IgD-negative memory B cell (primary cell): ENCODE data around the gene RAP1GAP. TPM values are rescaled to one million over a fixed set of nuclear protein-coding genes. Genes with fewer than 3 reads are reported as not detected.
A peak's percentile ranks its signal among the peaks of the same experiment; 100 is the strongest.

Experiments
- H3K27ac Mint-ChIP-seq, 3 donors: one replicate each; pipeline ENCODE4 v1.8.0; 2020 to 2022; ENCODE audit warnings: mild to moderate bottlenecking in 3 of 3, mixed read lengths in 3 of 3, moderate library complexity in 1 of 3
- H3K27me3 Mint-ChIP-seq: one replicate; pipeline ENCODE4 v1.8.0; 2021; ENCODE audit warnings: mixed read lengths
- H3K36me3 Mint-ChIP-seq: one replicate; pipeline ENCODE4 v1.8.0; 2020; ENCODE audit warnings: mild to moderate bottlenecking, mixed read lengths
- H3K4me1 Mint-ChIP-seq, 3 donors: one replicate each; pipeline ENCODE4 v1.8.0; 2020 to 2022; ENCODE audit warnings: mixed read lengths in 3 of 3, mild to moderate bottlenecking in 1 of 3
- H3K4me3 Mint-ChIP-seq, 4 donors: one replicate each; pipeline ENCODE4 v1.8.0; 2020 to 2022; ENCODE audit warnings: mild to moderate bottlenecking in 4 of 4, mixed read lengths in 4 of 4, moderate library complexity in 3 of 4
- H3K9me3 Mint-ChIP-seq, 3 donors: one replicate each; pipeline ENCODE4 v1.8.0; 2020 to 2021; ENCODE audit warnings: mixed read lengths in 3 of 3, mild to moderate bottlenecking in 1 of 3
- polyA plus RNA-seq: library from polyadenylated mRNA; unstranded; fragments of 300-500 nt; fragmentation: Illumina TruSeq; gene quantifications from one replicate; pipeline ENCODE4 v1.2.3, GENCODE V29; 2021

Gene RAP1GAP
- polyA plus RNA-seq, 1 donor from 2014 or later: not detected

GRCh38 chr1:21648352-21648730 lies 20.8 kb downstream of the RAP1GAP start:
- peaks cover 9 to 15% (median 13%) of the 10 kb centered on the region in 3 donors for H3K4me1 Mint-ChIP-seq
- H3K27me3 Mint-ChIP-seq: peaks cover 12% of the 10 kb centered on the region
- H3K4me3 Mint-ChIP-seq: no peak overlapping the region
- peaks cover 0 to 2% (median 0%) of the 10 kb centered on the region in 3 donors for H3K9me3 Mint-ChIP-seq
- no peaks in the 10 kb centered on the region for H3K36me3 Mint-ChIP-seq
- H3K27ac Mint-ChIP-seq: peak overlapping the region in 1 of 3 donors; percentile 51

DNA sequence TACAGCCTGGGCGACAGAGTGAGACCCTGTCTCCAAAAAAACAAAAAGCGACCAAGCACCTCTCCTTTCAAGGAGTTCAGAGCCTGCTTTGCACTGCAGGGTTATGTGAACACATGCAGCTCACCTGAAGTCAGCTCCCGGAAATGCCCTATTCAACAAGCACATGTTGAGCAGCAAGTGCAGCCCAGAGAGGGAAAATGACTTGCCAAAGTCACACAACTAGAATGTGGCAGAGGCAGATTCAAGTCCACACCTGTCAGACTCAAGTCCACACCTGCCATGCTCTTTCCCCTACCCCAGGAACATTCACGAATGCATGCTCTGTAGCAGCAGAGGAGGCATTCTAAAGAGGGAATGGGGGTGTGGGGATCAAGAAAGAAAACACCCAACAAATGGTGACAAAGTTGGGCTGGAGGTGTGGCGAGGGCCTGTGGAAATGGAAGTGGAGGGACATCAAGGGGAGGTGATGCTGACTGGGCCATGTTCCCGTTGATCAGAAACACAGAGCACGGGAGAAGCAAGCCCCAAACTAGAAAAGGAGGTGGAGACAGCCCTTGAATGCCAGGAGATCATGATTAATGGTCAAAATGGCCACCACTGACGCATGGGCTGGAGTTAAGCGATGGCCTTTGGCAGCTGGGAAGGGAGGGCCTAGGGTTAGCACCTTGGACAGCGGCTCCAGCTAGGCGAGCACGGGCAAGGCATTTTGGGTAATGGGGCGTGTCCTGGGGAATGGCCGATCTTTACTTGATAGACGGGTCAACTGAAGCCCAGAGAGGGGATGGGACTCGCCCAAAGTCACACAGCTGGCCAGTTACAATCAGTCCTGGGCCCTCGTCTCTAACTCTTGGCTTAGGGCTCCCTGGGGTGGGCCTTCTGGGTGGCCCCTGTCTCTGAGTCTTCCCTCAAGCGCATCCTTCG lies 21.5 kb downstream of the RAP1GAP start:
- Mint-ChIP-seq H3K27me3 (peaks cover 16% of the 10 kb centered on the region), H3K4me1 (peaks cover 9 to 13% (median 12%) of the 10 kb centered on the region in 3 donors), H3K27ac (peak overlapping the region in 1 of 3 donors; percentile 67), H3K36me3 (no peaks in the 10 kb centered on the region), H3K4me3 (peak overlapping the region in 1 of 4 donors; percentile 20), H3K9me3 (peaks cover 0 to 2% (median 0%) of the 10 kb centered on the region in 3 donors)

DNA sequence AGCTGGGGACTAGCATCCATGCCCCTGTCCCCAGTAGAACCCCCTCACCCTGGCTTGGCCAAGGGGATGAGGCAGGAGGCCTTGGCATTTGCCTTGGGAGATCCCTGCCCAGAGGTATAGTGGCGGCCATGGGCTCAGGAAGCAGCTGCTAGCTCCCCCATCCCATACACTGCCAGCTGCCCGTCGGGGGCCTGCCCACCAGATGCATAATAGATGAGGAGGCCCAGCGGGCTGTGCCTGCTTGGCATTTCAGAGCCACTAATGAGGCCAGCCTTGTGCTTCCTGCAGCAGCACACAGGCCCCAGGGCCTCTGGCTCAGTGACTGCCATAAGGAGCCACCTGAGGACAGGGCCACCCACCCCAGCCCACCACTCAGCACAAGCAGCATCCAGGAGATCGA lies 23.6 kb downstream of the RAP1GAP start:
- no peak overlapping the region for H3K27ac Mint-ChIP-seq
- H3K4me3 Mint-ChIP-seq: no peak overlapping the region
- H3K9me3 Mint-ChIP-seq: peaks cover 0 to 2% (median 0%) of the 10 kb centered on the region in 3 donors
- H3K4me1 Mint-ChIP-seq: peaks cover 1 to 5% (median 5%) of the 10 kb centered on the region in 3 donors
- peaks cover 23% of the 10 kb centered on the region for H3K27me3 Mint-ChIP-seq
- H3K36me3 Mint-ChIP-seq: peaks cover 1% of the 10 kb centered on the region

DNA sequence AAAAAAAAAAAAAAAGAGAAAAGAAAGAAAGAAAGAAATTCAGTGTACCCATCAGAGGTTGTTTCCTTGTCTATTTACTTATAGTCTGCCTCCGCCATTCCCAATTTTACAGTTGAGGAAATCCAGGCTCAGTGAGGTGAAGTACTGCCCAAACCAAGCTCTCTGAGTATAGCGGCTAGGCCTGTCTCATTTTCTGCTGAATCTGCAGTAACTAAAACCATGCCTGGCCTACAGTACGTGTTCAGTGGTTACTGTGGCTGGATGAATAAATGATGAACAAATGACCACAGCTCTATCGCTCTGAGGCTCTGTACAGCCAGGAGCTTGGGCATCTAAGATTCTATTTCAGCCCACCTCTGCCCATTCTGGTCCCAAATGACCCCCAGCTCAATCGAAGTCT lies 24.3 kb downstream of the RAP1GAP start:
- H3K4me3 Mint-ChIP-seq: no peak overlapping the region
- H3K9me3 Mint-ChIP-seq: peaks cover 0 to 2% (median 0%) of the 10 kb centered on the region in 3 donors
- peaks cover 1 to 8% (median 5%) of the 10 kb centered on the region in 3 donors for H3K4me1 Mint-ChIP-seq
- H3K27me3 Mint-ChIP-seq: peaks cover 23% of the 10 kb centered on the region
- H3K36me3 Mint-ChIP-seq: peaks cover 1% of the 10 kb centered on the region
- no peak overlapping the region for H3K27ac Mint-ChIP-seq

GRCh38 chr1:21644348-21644747 lies 24.8 kb downstream of the RAP1GAP start:
- Mint-ChIP-seq H3K36me3 (peaks cover 1% of the 10 kb centered on the region), H3K4me3 (no peak overlapping the region), H3K9me3 (peaks cover 0 to 2% (median 0%) of the 10 kb centered on the region in 3 donors), H3K27ac (no peak overlapping the region), H3K27me3 (peaks cover 26% of the 10 kb centered on the region), H3K4me1 (peaks cover 1 to 8% (median 4%) of the 10 kb centered on the region in 3 donors)

- H3K4me1 Mint-ChIP-seq: peaks cover 0 to 8% (median 0%) of the 10 kb centered on the region in 3 donors
- H3K36me3 Mint-ChIP-seq: peaks cover 1% of the 10 kb centered on the region
- no peak overlapping the region for H3K4me3 Mint-ChIP-seq
- H3K27ac Mint-ChIP-seq: no peak overlapping the region
- H3K27me3 Mint-ChIP-seq: peaks cover 26% of the 10 kb centered on the region
- peaks cover 0 to 2% (median 0%) of the 10 kb centered on the region in 3 donors for H3K9me3 Mint-ChIP-seq
Measured at GRCh38 chr1:21643624-21644023, 25.5 kb downstream of the RAP1GAP start.

GRCh38 chr1:21641967-21642739 lies 27.0 kb downstream of the RAP1GAP start:
- no peak overlapping the region for H3K4me3 Mint-ChIP-seq
- peaks cover 26% of the 10 kb centered on the region for H3K27me3 Mint-ChIP-seq

DNA sequence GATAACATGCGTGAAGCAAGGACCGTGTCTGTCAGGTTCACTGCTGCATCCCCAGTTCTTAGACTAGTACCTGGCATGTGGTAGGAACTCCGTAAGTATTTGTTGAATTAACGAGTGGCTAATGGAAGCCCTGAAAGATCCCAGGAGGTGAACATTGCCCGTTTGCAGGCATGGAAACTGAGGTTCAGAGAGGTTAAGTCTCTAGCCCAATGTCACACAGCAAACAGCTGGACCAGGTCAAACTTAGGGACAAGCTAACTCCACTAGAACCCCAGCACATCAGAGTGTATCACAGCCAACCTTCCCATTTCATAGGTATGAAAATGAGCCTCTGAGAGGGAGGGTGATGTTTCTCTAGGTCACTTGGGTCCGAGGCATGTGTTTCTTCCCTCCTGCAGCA lies 27.6 kb downstream of the RAP1GAP start:
- Mint-ChIP-seq H3K27ac (no peak overlapping the region), H3K36me3 (peaks cover 1% of the 10 kb centered on the region), H3K4me3 (no peak overlapping the region), H3K27me3 (peaks cover 20% of the 10 kb centered on the region), H3K9me3 (peaks cover 0 to 1% (median 0%) of the 10 kb centered on the region in 3 donors), H3K4me1 (peaks cover 0 to 6% (median 0%) of the 10 kb centered on the region in 3 donors)

More at GRCh38 chr1:21641967-21642739, 27.0 kb downstream of the RAP1GAP start:
- Mint-ChIP-seq H3K36me3 (peaks cover 1% of the 10 kb centered on the region), H3K4me1 (peaks cover 0 to 6% (median 0%) of the 10 kb centered on the region in 3 donors), H3K27ac (peak overlapping the region in 1 of 3 donors; percentile 76), H3K9me3 (peaks cover 0 to 2% (median 0%) of the 10 kb centered on the region in 3 donors)

DNA sequence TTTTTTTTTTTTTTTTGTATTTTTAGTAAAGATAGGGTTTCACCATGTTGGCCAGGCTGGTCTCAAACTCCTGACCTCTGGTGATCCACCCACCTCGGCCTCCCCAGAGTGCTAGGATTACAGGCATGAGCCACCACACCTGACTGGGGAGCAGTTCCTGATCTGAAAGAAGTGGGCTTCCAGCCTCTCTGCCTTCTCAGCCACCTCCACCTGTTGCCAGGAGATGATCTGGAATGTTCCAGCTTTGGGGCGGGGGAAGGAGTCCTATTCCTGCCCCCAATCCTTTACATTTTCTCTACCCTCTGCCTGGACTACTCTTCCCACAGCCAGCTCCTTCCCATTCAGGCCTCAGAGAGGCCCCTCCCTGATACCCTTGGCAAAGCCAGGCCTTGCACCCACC lies 28.1 kb downstream of the RAP1GAP start:
- H3K4me3 Mint-ChIP-seq: no peak overlapping the region
- peaks cover 1% of the 10 kb centered on the region for H3K36me3 Mint-ChIP-seq
- H3K27me3 Mint-ChIP-seq: peaks cover 18% of the 10 kb centered on the region
- H3K4me1 Mint-ChIP-seq: peaks cover 0 to 3% (median 0%) of the 10 kb centered on the region in 3 donors
- H3K9me3 Mint-ChIP-seq: no peaks in the 10 kb centered on the region
- no peak overlapping the region for H3K27ac Mint-ChIP-seq

DNA sequence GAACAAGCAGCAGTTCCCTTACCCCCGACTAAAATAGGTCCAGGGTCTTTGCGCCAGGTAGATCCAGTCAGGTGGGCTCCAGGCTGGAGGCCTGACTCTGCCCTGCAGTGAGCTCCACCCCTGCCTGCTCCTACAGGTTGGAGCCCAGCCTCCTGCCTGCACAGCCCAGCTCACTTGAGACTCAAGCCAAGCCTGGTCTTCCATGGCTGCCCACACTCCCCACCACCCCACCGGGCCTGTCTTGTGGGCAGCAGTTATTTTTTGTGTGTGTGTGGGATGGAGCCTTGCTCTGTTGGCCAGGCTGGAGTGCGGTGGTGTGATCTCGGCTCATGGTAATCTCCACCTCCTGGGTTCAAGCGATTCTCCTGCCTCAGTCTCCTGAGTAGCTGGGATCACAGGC lies 28.5 kb downstream of the RAP1GAP start:
- peaks cover 0 to 3% (median 0%) of the 10 kb centered on the region in 3 donors for H3K4me1 Mint-ChIP-seq
- no peak overlapping the region for H3K27ac Mint-ChIP-seq
- peaks cover 1% of the 10 kb centered on the region for H3K36me3 Mint-ChIP-seq
- H3K4me3 Mint-ChIP-seq: no peak overlapping the region
- H3K9me3 Mint-ChIP-seq: no peaks in the 10 kb centered on the region
- peaks cover 18% of the 10 kb centered on the region for H3K27me3 Mint-ChIP-seq

- H3K4me3 Mint-ChIP-seq: no peak overlapping the region
- H3K4me1 Mint-ChIP-seq: peaks cover 0 to 3% (median 0%) of the 10 kb centered on the region in 3 donors
- peaks cover 1% of the 10 kb centered on the region for H3K36me3 Mint-ChIP-seq
- H3K27ac Mint-ChIP-seq: no peak overlapping the region
- no peaks in the 10 kb centered on the region for H3K9me3 Mint-ChIP-seq
- H3K27me3 Mint-ChIP-seq: peaks cover 16% of the 10 kb centered on the region
Measured at GRCh38 chr1:21639594-21640041, 29.5 kb downstream of the RAP1GAP start.

- Mint-ChIP-seq H3K4me1 (peaks cover 0 to 3% (median 0%) of the 10 kb centered on the region in 3 donors), H3K4me3 (no peak overlapping the region), H3K9me3 (no peaks in the 10 kb centered on the region), H3K27ac (no peak overlapping the region), H3K36me3 (peaks cover 1% of the 10 kb centered on the region), H3K27me3 (peaks cover 16% of the 10 kb centered on the region)
Measured at GRCh38 chr1:21638531-21639341, 30.4 kb downstream of the RAP1GAP start.

DNA sequence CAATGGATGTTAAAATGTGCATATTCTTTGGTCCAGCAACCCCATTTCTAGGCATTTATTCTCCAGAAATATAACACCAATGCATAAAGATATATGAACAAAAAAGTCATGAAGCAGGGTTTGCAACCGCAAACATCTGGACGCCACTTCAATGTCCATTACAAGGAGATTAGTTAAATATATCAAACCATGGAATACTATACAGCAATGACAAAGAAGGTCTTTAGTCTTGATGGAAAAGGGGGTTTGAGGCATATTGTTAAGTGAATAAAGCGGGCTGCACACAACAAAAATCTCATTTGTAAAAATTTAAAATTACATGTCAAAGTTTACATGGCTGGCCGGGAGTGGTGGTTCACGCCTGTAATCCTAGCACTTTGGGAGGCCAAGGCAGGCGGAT lies 31.6 kb downstream of the RAP1GAP start:
- Mint-ChIP-seq H3K4me1 (peaks cover 0 to 3% (median 0%) of the 10 kb centered on the region in 3 donors), H3K27ac (no peak overlapping the region), H3K27me3 (peaks cover 11% of the 10 kb centered on the region), H3K36me3 (peaks cover 1% of the 10 kb centered on the region), H3K9me3 (no peaks in the 10 kb centered on the region), H3K4me3 (no peak overlapping the region)

DNA sequence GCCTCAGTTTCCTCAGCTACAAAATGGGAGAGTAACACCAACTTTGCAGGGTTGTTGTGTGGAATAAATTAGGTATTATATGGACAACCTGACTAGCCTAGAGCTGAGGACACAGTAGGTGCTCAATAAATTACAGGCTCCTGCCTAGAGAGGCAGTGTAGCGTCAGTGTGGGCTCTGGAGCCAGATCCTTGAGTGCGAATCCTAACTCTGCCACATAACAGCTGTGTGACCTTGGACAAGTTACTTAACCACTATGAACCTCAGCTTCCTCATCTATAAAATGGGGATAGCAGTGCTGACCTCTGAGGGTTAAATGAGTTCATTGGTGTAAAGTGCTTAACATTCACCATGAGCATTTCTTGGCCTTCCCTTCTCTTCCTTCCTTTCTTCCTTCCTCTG lies 33.1 kb downstream of the RAP1GAP start:
- peaks cover 1% of the 10 kb centered on the region for H3K36me3 Mint-ChIP-seq
- H3K27me3 Mint-ChIP-seq: peaks cover 16% of the 10 kb centered on the region
- H3K4me3 Mint-ChIP-seq: no peak overlapping the region
- H3K4me1 Mint-ChIP-seq: peaks cover 0 to 3% (median 0%) of the 10 kb centered on the region in 3 donors
- no peaks in the 10 kb centered on the region for H3K9me3 Mint-ChIP-seq
- H3K27ac Mint-ChIP-seq: no peak overlapping the region
